Measurements from ENCODE around the gene CAB39.

The CAB39 gene

GRCh38 chr2:230758566-230759480 is 46.2 kb downstream of the CAB39 start:
- no peak for DNase-seq

GRCh38 chr2:230759481-230760167 is 47.0 kb downstream of the CAB39 start:
- no peak for DNase-seq

GRCh38 chr2:230761704-230762103 is 49.1 kb downstream of the CAB39 start:
- no peak for DNase-seq

GRCh38 chr2:230762317-230762896 is 49.8 kb downstream of the CAB39 start:
- peak; percentile 35 for DNase-seq

GRCh38 chr2:230764346-230764745 is 51.7 kb downstream of the CAB39 start:
- DNase-seq = no peak

- DNase-seq = no peak
Observed at GRCh38 chr2:230765611-230766300, 53.1 kb downstream of the CAB39 start.

GRCh38 chr2:230767862-230768388 is 55.3 kb downstream of the CAB39 start:
- DNase-seq = no peak

GRCh38 chr2:230770804-230771203 is 58.2 kb downstream of the CAB39 start:
- DNase-seq = no peak

- DNase-seq = no peak
Observed at GRCh38 chr2:230772156-230772555, 59.5 kb downstream of the CAB39 start.

- peak; percentile 38 for DNase-seq
Observed at GRCh38 chr2:230773039-230773773, 60.6 kb downstream of the CAB39 start.

- DNase-seq = no peak
Observed at GRCh38 chr2:230774348-230774951, 61.8 kb downstream of the CAB39 start.

- DNase-seq = no peak
Observed at GRCh38 chr2:230775737-230776136, 63.1 kb downstream of the CAB39 start.

GRCh38 chr2:230777721-230778120 is 65.1 kb downstream of the CAB39 start:
- no peak for DNase-seq

- no peak for DNase-seq
Observed at GRCh38 chr2:230778350-230779063, 65.9 kb downstream of the CAB39 start.

- DNase-seq = peak; percentile 53
Observed at GRCh38 chr2:230779126-230779525, 66.5 kb downstream of the CAB39 start.

GRCh38 chr2:230779607-230780006 is 67.0 kb downstream of the CAB39 start:
- no peak for DNase-seq

- peak; percentile 82 for DNase-seq
Observed at GRCh38 chr2:230781130-230781797, 68.6 kb downstream of the CAB39 start.

GRCh38 chr2:230783101-230783500 is 70.5 kb downstream of the CAB39 start:
- no peak for DNase-seq

GRCh38 chr2:230784795-230785194 is 72.2 kb downstream of the CAB39 start:
- no peak for DNase-seq

GRCh38 chr2:230785346-230785745 is 72.7 kb downstream of the CAB39 start:
- no peak for DNase-seq

Measured in activated CD4-positive, alpha-beta T cell treated with anti-CD3 and anti-CD28 coated beads, Interleukin-2, amount 50 U/mL, for 16 hours (primary cell).